NCI-H128 (cell line): ENCODE measurements around the gene RALGPS2.
"Not testable (repeated sequence)": the region's sequence is repeated elsewhere in the genome, so short reads cannot be mapped to it uniquely, and the experiment has no call there.

Experiments
- DNase-seq: peaks from one replicate; lab custom pipeline; 2025; ENCODE audit not compliant: unreplicated experiment; lab: John Stamatoyannopoulos, UW

The RALGPS2 gene

GRCh38 chr1:178723546-178723945 is 1.5 kb upstream of the RALGPS2 start:
- DNase-seq, result no peak

GRCh38 chr1:178724376-178724727 is 692 bp upstream of the RALGPS2 start:
- no peak for DNase-seq

- DNase-seq, result no peak
Observed at GRCh38 chr1:178725466-178726086, 532 bp downstream of the RALGPS2 start.

GRCh38 chr1:178726087-178726517 is 1.1 kb downstream of the RALGPS2 start:
- DNase-seq, result peak; percentile 32

GRCh38 chr1:178726545-178726944 is 1.5 kb downstream of the RALGPS2 start:
- DNase-seq, result no peak

GRCh38 chr1:178727014-178727895 is 2.2 kb downstream of the RALGPS2 start:
- no peak for DNase-seq

- DNase-seq, result no peak
Observed at GRCh38 chr1:178733972-178734371, 8.9 kb downstream of the RALGPS2 start.

GRCh38 chr1:178738780-178739179 is 13.7 kb downstream of the RALGPS2 start:
- DNase-seq, result no peak

GRCh38 chr1:178739285-178740045 is 14.4 kb downstream of the RALGPS2 start:
- no peak for DNase-seq

GRCh38 chr1:178740491-178740890 is 15.4 kb downstream of the RALGPS2 start:
- no peak for DNase-seq

- no peak for DNase-seq
Observed at GRCh38 chr1:178740924-178741323, 15.9 kb downstream of the RALGPS2 start.

GRCh38 chr1:178743801-178744200 is 18.8 kb downstream of the RALGPS2 start:
- DNase-seq, result no peak

GRCh38 chr1:178745260-178745659 is 20.2 kb downstream of the RALGPS2 start:
- no peak for DNase-seq

GRCh38 chr1:178746345-178746744 is 21.3 kb downstream of the RALGPS2 start:
- DNase-seq, result no peak

- DNase-seq, result not testable (repeated sequence)
Observed at GRCh38 chr1:178747361-178747760, 22.3 kb downstream of the RALGPS2 start.

- no peak for DNase-seq
Observed at GRCh38 chr1:178749581-178750166, 24.6 kb downstream of the RALGPS2 start.

- DNase-seq, result no peak
Observed at GRCh38 chr1:178751046-178751445, 26.0 kb downstream of the RALGPS2 start.

GRCh38 chr1:178752891-178753290 is 27.8 kb downstream of the RALGPS2 start:
- DNase-seq, result no peak

- not testable (repeated sequence) for DNase-seq
Observed at GRCh38 chr1:178754655-178755256, 29.7 kb downstream of the RALGPS2 start.

GRCh38 chr1:178768423-178768822 is 43.4 kb downstream of the RALGPS2 start:
- peak; percentile 8 for DNase-seq

GRCh38 chr1:178772952-178773351 is 47.9 kb downstream of the RALGPS2 start:
- DNase-seq, result no peak
